NCI-H146 (cell line): ENCODE measurements around the gene BCAN.

Source experiments
- DNase-seq: peaks from one replicate; lab custom pipeline; 2025; lab: John Stamatoyannopoulos, UW

Gene BCAN

DNA sequence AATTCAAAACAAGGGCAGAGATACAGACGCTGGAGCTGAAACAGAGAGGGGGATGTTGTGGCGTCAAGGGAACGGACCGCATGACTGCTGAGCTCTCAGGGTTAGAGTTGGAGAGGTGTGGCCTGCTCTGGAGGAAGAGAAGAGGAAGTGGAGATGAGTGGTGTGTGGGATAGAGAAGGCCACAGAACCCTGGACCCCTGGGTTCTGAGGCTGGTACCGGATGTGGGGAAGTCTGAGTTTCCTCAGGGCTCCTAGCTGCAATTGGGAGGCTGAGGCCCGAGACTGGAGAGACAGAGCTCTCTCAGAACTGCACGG, 1.8 kb downstream of the BCAN start:
- DNase-seq = no peak

DNA sequence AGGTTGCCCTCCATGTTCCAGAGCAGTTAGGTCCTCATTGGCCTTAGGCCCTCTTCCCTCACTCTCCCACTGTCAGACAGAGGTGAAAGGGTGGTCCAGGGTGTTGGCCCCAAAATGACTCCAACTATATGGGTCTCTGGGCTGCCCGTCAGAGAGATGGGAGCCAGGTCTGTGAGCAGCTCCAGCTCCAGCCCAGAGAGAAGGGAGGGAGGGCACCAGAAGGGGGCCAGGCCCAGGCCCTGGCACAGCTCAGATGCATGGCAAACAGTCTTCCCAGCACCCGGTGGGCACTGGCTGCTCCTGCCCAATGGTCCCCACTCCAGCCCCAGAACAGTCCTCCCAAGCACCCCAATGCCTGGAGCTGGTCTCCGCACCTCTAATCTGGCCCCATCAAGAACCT, 2.2 kb downstream of the BCAN start:
- DNase-seq = no peak

DNA sequence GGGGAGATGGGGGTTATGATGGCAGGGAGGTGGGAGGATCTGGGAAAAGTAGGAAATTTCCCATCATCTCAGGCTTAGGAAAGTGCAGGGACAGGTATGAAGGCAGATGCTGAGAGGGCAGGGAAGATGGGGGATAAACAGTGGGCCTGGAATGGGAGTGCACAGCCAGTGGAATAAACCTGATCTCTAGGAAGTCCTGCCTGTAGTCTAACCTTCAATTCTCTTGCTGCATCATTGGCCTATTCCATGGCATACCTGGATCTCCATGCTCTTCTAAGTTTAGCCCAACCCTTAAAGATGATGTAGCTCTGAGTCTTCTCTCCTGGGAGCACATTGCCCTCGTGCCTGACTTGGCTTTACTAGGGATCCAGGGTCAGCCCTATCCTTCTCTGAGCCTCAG, 2.7 kb downstream of the BCAN start:
- DNase-seq = no peak

DNA sequence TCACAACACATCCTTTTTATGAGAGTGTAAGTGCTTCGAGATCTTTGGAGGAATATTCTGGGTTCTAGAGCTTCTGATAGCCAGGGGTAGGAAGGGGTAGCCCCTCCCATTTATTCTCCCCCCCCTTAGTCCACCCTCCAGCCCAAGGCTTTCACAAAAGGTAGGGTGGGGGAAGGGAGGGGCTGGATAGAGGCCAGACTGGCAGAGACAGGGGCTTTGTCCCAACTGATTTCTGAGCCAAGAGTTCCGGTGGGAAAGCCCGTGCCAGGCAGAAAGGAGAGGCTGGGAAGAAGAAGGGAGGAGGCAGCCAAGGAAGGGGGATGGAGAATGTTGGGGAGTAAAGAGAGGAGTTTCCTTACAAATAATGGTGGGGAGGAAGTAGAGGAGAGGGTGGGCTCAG, 3.1 kb downstream of the BCAN start:
- DNase-seq = no peak

DNA sequence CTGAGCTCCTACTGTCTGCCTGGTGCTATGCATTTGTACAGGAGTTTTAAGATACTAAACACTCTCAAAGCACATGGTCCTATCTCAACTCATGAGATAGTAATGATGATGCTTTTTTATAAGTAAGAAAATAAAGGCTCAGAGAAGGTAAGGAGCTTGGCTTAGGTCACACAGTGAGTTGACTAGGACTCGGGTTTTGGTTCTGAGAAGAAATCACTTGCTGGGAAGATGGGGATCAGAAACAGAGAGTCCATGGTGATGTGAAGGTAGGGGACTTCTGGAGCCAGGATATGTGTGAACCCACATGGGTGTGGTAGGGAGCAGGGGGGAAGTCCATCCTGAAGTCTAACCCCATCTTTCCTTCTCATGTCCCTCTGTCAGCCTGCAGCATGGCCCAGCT, 3.7 kb downstream of the BCAN start:
- DNase-seq = no peak

DNA sequence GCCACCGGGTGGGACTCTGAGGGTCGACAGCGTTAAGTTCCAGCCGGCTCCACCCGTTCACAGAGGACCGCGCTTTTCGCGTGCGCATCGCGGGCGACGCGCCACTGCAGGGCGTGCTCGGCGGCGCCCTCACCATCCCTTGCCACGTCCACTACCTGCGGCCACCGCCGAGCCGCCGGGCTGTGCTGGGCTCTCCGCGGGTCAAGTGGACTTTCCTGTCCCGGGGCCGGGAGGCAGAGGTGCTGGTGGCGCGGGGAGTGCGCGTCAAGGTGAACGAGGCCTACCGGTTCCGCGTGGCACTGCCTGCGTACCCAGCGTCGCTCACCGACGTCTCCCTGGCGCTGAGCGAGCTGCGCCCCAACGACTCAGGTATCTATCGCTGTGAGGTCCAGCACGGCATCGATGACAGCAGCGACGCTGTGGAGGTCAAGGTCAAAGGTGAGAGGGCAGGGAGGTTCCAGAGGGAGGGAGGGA, 4.9 kb downstream of the BCAN start:
- no peak for DNase-seq

DNA sequence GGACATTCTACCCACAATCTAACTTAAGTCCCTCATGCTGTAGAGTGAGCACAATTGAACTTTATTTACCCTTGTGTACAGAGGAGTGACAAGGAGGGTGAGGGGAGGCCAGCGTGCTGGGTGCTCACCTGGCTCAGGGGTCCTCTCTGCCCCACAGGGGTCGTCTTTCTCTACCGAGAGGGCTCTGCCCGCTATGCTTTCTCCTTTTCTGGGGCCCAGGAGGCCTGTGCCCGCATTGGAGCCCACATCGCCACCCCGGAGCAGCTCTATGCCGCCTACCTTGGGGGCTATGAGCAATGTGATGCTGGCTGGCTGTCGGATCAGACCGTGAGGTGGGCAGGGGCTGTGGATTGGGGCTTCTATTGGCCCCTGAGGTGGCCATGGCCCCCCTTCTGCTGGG, 5.4 kb downstream of the BCAN start:
- DNase-seq = no peak

DNA sequence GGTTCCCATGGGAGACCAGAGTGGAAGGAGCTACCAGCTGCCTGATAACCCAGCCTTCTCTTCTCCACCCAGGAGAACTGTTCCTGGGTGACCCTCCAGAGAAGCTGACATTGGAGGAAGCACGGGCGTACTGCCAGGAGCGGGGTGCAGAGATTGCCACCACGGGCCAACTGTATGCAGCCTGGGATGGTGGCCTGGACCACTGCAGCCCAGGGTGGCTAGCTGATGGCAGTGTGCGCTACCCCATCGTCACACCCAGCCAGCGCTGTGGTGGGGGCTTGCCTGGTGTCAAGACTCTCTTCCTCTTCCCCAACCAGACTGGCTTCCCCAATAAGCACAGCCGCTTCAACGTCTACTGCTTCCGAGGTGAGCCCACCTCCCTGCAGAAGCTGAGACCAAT, 6.6 kb downstream of the BCAN start:
- DNase-seq = no peak

DNA sequence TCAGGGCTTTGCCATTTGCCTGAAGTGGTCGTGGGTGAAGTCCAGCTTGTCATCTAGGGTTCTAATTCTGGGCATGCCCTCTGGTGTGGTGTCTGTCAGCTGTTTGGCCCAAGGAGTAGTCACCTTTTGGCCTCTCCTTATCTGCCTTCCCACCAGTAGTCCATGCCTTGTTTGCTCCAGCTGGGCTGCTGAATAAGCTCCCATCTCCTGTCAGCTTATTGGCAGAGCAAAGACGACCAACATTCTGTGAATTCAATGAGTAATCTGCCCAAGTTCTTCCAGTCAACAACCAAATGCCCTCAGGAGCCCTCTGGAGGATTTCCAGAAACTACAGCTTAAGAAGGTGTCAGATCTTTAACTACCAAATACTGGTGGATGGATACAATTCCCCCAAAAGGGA, 7.0 kb downstream of the BCAN start:
- peak; percentile 26 for DNase-seq

DNA sequence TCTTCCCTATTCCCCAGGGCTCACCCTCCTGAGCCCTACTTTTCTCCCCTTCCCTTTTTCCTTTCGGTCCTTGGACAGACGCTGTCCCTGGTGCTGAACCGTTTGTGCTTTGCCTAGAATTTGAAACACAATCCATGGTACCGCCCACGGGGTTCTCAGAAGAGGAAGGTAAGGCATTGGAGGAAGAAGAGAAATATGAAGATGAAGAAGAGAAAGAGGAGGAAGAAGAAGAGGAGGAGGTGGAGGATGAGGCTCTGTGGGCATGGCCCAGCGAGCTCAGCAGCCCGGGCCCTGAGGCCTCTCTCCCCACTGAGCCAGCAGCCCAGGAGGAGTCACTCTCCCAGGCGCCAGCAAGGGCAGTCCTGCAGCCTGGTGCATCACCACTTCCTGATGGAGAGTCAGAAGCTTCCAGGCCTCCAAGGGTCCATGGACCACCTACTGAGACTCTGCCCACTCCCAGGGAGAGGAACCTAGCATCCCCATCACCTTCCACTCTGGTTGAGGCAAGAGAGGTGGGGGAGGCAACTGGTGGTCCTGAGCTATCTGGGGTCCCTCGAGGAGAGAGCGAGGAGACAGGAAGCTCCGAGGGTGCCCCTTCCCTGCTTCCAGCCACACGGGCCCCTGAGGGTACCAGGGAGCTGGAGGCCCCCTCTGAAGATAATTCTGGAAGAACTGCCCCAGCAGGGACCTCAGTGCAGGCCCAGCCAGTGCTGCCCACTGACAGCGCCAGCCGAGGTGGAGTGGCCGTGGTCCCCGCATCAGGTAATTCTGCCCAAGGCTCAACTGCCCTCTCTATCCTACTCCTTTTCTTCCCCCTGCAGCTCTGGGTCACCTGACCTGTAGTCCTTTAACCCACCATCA, 10.4 kb downstream of the BCAN start:
- DNase-seq = no peak

DNA sequence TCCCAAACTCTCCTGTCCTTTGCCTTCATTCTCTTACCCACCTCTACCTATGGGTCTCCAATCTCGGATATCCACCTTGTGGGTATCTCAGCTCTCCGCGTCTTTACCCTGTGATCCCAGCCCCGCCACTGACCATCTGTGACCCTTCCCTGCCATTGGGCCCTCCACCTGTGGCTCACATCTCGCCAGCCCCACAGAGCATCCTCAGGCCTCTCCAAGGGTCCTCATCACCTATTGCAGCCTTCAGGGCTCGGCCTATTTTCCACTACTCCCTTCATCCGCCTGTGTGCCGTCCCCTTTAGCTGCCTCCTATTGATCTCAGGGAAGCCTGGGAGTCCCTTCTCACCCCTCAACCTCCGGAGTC, 11.1 kb downstream of the BCAN start:
- DNase-seq = no peak

DNA sequence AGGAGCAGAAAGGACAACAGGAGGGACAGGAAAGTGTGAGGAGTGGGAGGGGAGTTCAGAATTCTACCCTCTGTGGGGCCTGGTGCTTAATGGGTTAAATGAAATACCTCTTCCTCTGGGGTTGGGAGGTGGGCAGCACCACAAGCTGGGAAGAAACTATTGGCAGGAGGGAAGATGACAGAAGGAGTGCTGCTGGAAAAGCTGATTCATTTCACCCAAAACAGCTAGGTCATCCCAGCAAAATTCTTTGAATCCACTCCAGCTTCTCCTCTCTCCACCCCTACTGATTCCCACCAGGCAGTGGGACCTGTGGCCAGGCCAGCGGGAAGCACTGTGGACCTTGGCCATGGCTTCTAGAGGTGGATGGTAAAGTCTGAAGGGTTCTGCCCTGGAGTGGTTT, 12.8 kb downstream of the BCAN start:
- no peak for DNase-seq

DNA sequence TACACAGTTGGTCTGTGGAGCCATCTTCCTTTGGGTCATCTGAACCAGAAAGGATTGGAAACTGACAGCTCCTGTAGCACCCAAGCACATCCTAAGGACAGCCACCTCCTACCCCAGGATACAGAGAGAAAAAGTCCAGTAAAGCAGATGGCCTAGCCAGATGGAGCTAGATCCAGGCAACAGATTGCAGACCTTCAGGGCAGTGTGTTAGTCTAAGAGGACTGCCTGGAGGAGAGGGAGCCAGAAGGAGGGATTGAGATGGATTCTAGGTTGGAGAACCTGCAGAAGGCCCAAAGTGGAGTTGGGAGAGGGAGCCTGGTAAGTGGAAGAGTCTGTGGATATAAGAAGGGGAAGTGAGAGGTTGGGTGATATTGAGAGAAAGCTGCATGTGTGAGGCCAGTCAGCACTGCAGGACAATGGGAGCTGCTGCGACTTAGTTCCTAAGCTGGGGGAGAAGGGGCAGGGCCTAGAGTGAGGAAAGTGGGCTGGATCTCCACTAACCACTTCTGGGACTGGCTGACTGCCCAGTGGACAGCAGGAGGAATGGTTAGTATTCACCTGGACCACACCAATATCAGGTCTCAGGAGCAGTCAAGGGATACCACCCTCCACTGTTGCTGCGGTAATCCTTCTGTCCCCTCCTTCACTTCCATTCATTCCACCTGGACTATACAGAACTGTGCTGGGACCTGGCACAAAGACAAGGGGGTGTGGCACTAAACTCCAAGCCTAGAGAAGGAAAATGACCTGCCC, 13.4 kb downstream of the BCAN start:
- DNase-seq = no peak

DNA sequence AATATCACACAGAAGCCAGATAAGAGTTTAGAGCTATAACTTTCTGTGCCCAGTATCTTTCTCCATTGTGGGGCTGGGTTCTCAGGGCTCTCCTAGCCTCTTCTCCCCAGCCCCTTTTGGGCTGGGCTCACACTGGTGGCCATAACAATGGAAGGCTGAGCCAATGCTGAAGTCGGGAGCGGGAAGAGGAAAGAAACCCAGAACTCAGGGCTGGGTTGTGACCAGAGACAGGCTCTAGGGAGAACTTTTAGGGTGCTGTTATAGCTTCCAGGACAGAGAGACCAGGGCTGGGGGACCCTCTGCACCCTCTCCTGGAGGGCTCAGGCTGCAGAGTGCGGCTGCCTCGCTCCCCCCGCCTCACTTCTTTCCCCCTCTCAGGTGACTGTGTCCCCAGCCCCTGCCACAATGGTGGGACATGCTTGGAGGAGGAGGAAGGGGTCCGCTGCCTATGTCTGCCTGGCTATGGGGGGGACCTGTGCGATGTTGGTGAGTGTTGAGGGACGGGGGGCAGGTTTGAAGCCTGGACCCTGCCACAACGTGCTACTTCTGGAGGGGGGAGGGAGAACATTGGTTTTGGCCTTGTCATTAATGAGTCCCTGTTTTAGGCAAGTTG, 14.1 kb downstream of the BCAN start:
- DNase-seq = no peak

DNA sequence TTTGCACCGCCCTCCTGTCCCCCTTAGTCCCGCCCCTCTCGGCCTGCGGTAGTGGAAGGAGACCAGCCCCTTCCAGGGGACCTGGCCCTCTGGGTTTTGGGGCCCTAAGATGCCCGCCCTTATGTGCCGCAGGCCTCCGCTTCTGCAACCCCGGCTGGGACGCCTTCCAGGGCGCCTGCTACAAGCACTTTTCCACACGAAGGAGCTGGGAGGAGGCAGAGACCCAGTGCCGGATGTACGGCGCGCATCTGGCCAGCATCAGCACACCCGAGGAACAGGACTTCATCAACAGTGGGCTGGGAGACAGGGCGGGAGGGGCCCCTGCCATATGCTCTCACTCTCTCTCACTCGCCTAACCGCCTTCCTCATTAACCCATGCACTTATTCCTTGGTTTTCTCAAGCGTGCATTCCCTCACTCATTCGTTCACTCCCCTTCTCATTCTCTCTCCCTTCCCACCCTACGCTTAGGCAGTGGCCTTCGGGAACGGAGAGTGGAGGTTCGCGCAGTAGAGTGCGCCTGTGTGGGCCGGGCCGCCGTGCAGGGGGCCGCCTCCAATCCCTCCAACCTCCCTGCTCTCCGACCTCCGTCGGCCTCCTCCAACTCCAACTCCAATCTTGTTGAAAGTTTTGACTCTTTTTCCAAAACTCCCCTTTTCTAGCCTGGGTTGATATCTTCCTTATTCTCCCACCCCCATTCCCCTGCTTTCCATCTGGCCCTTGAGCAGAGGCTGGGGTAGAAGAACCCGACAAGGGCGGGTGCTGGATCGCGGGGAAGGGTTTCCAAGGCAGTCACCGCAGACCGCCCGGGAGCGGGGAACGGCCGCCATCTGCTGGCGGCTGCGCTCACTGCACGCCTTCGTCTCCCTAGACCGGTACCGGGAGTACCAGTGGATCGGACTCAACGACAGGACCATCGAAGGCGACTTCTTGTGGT, 15.2 kb downstream of the BCAN start:
- peak; percentile 58 for DNase-seq

DNA sequence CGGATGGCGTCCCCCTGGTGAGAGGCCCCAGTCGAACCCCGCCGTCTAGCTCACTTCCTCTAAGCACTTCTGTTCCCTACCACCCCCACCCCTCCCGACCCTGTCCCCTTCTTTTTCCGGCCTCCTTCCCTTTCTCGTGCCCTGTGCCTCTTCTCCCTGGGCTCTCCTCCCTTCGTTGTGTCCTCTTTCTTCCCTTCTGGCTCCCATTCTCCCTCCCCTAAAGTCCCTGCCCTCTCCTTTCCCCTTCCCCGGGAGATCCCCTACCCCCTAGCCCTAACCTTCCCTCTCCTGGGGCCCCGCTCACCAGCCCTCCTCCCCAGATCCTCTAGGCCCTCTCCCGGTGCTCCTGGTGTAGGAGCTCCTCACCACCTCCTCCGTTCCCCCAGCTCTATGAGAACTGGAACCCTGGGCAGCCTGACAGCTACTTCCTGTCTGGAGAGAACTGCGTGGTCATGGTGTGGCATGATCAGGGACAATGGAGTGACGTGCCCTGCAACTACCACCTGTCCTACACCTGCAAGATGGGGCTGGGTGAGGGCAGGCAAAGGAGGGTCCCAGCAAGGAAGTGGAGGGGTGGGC, 15.9 kb downstream of the BCAN start:
- no peak for DNase-seq

DNA sequence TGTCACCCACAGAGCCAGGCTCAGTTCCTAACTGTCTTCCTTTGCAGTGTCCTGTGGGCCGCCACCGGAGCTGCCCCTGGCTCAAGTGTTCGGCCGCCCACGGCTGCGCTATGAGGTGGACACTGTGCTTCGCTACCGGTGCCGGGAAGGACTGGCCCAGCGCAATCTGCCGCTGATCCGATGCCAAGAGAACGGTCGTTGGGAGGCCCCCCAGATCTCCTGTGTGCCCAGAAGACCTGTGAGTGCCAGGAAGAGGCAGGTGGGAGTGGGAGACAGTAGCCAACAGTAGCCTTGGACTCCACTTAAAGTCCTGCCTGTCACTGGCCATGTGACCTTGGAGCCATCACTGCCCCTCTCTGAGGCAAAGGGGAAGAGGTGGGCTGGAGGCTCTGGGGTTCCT, 16.6 kb downstream of the BCAN start:
- no peak for DNase-seq

DNA sequence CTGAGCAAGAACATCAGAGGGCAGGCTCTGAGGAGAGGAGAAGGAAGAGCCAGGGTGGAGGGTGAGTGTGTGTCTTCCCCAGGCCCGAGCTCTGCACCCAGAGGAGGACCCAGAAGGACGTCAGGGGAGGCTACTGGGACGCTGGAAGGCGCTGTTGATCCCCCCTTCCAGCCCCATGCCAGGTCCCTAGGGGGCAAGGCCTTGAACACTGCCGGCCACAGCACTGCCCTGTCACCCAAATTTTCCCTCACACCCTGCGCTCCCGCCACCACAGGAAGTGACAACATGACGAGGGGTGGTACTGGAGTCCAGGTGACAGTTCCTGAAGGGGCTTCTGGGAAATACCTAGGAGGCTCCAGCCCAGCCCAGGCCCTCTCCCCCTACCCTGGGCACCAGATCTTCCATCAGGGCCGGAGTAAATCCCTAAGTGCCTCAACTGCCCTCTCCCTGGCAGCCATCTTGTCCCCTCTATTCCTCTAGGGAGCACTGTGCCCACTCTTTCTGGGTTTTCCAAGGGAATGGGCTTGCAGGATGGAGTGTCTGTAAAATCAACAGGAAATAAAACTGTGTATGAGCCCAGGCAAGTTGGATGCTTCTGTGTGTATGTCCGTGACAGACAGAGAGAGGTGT, 17.1 kb downstream of the BCAN start:
- DNase-seq = no peak

DNA sequence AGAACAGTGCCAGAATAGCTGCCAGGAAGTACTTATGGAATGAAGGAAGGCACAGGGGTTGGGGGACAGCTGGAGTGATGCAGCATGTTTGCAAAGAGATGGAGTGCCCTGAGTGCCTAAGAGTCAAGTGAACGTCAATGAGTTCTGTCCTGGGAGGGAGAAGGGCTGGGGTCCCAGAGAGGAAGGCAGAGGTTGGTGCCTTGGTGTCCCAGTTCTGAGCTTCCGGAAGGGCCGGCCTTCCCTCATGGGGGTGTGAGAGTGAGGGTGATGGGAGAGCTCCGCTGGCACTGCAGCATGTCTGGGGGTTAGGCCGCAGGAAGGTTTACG, 17.7 kb downstream of the BCAN start:
- no peak for DNase-seq

DNA sequence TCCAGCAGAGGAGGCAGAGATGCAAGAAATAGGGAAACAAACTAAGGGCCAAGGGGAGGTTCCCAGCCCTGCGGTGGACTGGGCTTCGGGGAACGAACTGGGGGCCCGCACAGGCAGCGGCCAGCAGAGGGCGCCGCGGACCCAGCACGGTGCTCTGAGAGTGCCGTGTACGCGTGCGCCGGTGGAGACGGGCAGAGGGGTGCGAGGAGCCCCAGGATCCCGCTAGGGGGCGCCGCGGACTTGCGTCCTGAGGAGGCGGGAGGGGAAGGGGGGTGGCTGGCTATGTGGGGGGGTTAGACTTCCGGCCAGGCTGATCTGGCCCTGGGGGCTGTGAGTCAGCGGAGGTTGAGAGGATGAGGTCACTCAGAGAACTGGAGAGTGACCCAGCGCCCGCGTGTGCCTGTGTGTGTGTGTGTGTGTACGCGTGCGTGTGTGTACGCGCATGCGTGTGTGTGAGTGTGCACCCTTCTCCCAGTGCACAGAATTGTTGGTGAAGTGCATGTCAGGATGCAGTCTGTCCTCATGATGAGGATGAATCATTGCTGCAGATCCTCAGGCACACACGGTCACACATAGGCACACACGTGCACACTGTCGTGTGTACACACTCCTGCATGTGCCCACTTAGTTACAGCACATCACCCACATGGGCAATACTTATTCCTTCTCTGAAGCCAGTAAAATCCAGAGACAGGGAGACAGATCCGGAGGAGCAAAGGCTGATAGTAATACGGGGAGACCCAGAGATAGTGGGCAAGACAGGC, 18.3 kb downstream of the BCAN start:
- peak; percentile 94 for DNase-seq

DNA sequence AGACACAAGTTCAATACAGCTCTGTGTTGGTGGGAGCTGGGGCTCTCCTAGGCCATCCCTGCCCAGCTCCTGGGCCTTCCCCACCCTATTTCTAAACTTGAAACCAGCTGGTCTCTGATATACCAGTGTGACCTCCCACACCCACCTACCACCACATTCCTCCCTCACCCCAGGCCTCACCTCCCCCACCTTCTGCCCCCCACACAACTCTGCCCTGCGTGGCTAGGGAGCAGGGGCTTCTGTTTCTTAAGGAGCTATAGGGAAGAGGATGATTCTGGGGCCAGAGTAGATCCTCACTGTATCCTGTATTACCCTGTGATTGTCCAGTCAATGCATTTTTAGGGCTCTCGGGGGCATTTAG, 18.8 kb downstream of the BCAN start:
- no peak for DNase-seq
